ENCODE results near the gene SSX4B.
"Not testable (repeated sequence)": the region's sequence is repeated elsewhere in the genome, so short reads cannot be mapped to it uniquely, and the experiment has no call there.

The SSX4B gene, protein sequence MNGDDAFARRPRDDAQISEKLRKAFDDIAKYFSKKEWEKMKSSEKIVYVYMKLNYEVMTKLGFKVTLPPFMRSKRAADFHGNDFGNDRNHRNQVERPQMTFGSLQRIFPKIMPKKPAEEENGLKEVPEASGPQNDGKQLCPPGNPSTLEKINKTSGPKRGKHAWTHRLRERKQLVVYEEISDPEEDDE

DNA sequence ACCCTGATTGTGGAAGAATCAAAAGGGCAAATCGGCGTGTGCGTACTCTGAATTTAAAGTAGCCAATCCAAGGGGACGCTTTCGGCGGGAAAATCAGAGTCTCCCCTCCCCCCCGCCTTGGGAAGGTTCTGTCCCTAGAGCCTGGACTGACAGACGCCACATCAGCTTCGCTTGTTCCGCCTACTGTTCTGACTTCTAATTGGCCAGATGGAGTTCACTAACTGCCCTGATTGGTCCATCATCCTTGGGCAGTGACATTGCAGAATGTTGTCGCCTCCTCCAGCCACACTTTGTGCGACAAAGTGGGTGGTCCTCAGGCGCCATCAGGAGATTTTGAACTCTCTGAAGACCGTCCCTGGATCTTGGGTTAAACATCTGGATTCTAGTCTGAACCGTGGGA is at the start of gene SSX4B:
TSS of gene SSX4B (minus strand) at position 101 of the 400 bp plus-strand sequence. CDS start 588 bp downstream, outside the sequence.
- not testable (repeated sequence) for DNase-seq

DNA sequence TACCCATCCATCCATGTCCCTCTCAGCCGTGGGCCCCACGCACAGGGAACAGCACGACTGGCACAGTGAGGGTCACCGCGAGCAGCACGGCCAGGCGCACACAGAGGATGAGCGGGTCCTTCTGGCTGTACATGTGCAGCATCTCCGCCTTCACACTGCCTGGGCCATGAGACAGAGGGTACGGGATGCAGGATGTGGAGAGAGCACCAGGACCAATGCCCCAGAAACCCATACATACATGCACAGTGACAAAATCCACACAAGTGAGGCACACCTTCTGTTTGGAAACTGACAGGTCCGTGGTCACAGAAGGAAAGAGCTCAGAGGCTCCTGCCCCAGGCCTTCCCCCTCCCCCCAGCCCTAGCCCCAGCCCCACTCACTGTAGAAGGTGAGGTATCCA is 48.8 kb upstream of the SSX4B start:
- DNase-seq = no peak

GRCh38 chrX:48460031-48460430 is 48.3 kb upstream of the SSX4B start:
- DNase-seq = no peak

DNA sequence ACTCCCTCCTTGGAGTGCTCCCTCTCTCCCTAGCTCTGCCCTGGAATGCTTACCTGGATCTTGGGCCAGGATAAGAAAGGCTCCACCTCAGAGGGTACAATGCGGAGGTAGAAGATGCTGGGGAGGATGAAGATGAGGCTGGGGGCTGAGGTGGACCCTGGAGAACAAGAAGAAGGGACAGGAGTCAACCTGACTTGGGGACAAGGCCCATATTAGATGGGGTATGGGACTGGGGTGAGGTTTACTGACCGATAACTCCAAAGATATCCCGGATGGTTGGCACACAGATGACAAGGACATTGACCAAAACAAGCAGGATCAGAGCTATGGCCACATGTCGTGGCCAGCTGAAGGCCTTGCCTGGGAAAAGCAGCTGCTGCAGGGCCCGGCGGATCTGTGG is 47.7 kb upstream of the SSX4B start:
- DNase-seq = no peak

DNA sequence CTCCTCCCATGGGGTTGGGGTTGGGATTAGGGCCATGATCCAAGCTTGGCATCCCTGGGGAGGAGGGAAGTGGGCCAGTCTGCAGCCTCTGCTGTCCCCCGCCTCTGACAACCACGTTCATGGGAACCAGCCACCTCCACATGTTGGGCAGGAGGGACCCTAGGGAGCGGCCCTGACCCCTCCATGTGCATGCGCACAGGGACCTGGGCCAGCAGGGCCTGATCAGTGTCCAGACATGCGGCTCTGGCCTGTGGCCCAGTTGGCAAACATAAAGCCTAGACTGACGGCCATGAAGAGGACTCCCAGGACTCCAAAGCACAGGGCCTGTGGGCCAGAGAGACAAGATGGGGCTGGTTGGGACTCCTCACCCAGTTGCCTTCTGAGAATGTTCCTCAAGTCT is 47.0 kb upstream of the SSX4B start:
- DNase-seq = no peak

DNA sequence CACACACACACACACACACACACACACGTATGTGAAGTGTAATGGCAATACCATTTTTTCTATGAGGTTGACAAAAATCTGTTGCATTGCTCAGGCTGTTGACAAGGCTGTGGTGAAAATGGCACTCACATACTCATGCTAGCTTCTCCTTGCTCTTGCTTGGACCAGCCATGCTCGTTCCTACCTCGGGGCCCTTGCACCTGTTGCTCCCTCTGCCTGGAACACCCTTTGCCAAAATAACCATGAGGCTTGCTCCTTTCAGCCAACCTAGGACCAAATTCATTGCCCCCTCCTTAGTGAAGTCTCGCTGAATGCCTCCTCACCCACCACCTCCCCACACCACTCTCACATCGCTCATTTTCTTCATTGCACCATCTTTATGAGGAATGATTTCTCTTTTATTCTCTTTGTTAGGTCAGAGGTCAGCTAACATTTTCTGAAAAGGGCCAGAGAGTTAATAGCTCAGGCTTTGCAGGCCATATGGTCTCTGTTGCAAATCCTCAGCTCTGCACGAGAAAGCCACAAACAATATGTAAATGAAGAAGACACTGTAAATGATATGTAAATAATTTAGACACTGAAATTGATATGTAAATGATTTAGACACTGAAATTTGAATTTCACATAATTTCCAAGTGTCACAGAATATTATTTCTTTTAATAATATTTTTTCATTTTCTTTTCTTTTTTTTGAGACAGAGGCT is 45.0 kb upstream of the SSX4B start:
- DNase-seq = no peak

- no peak for DNase-seq
These were observed 39.9 kb upstream of the SSX4B start for GRCh38 chrX:48451708-48452107.

DNA sequence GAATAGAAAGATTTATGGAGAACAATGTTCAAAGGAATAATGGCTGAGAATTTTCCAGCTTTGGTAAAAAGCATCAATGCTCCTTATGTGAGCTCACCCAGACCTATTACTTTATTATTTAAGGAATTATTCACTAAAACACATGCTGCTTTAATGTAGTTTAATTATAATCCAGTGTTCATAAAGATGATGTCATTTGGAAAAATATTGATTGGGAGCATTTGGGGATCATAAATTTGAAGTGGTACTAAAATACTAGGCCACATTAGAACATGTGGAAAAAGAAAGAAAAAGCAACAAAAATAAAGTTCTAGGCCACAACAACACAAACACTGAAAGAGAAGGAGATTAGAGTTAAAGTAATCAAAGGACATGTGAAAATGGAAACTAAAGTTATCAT is 38.3 kb upstream of the SSX4B start:
- no peak for DNase-seq

DNA sequence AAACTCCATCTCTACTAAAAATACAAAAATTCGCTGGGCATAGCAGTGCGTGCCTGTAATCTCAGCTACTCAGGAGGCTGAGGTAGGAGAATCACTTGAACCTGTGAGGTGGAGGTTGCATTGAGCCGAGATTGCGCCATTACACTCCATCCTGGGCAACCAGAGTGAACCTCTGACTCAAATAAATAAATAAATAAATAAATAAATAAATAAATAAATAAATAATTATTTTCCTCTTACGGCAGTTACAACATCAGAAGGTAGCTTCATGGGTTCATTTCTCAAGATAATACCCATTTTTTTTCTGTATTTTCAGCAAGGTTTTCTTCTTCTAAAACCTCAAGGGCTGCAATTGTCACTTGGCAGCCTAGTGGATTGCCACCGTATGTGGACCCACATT is 35.4 kb upstream of the SSX4B start:
- DNase-seq = not testable (repeated sequence)

GRCh38 chrX:48433713-48434112 is 22.0 kb upstream of the SSX4B start:
- DNase-seq = not testable (repeated sequence)

DNA sequence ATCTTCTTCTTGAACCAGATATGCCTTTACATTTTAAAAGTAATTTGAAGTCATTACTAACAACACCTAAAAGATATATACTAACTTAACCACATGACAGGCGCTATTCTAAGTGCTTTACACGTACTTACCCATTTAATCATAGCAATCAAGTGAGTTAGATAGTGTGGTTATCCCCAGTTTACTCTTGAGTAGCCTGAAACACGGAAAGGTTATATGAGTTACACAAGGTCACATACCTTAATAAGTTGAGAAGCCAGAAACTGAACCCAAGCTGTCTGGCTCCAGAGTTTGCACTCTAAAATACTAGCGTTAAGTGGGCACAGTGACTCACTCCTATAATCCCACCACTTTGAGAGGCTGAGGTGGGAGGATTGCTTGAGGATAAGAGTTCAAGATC is 18.4 kb upstream of the SSX4B start:
- not testable (repeated sequence) for DNase-seq

DNA sequence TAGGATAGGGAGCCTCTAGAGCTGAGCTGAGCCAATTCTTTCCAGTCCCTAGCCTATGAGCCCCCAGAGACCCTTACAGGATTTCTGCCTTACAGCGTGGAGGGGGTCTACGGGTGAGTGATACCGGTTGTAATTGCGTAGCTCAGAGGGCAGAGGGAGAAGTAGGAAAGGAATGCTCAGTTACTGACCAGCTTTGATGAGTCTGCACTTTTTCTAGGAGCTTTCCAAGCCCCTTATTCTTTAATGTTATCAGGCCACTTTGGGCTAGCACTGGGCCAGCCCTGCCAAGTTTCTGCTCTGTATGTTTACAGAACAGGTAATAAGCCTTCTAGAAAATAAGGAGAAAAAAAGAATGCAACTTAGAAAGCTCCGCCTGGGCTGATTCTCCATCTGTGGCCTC is 17.8 kb upstream of the SSX4B start:
- not testable (repeated sequence) for DNase-seq

DNA sequence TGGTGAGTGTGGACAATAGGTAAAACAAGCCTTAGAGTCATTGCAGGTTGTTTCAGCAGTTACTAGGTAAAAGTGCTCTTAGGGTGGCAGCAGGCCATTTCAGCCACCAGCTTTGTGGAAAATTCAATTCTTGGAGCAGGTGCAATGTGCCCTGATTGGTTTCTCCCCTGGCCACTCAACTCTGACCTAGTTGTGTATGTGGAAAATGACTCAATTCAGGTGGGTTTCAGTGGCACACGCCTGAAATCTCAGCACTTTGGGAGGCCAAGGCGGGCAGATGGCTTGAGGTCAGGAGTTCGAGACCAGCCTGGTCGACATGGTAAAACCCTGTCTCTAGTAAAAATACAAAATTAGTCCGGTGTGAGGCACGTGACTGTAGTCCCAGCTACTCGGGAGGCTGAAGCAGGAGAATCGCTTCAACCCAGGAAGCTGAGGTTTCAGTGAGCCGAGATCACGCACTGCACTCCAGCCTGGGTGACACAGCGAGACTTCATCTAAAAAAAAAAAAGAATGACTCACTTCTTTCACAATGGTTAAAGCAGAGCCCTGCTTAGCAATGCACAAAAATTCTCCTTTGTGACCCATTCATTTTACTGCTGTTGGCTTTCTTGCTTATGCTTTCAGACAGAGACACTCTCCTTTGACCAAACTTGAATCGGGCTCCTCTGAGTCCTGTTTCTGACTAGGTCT is 15.4 kb upstream of the SSX4B start:
- DNase-seq = not testable (repeated sequence)

- DNase-seq = not testable (repeated sequence)
These were observed 13.9 kb downstream of the SSX4B start for GRCh38 chrX:48397825-48398224.

DNA sequence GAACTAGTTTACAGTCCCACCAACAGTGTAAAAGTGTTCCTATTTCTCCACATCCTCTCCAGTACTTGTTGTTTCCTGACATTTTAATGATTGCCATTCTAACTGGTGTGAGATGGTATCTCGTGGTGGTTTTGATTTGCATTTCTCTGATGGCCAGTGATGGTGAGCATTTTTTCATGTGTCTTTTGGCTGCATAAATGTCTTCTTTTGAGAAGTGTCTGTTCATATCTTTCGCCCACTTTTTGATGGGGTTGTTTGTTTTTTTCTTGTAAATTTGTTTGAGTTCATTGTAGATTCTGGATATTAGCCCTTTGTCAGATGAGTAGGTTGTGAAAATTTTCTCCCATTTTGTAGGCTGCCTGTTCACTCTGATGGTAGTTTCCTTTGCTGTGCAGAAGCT is 14.8 kb downstream of the SSX4B start:
- DNase-seq = not testable (repeated sequence)

GRCh38 chrX:48383239-48383638 is 28.5 kb downstream of the SSX4B start, which contains the start of gene SSX4:
SSX4 (plus strand) TSS chrX:48383539; CDS start chrX:48384054, 515 bp downstream.
- not testable (repeated sequence) for DNase-seq

GRCh38 chrX:48370408-48370807 is 41.4 kb downstream of the SSX4B start:
- not testable (repeated sequence) for DNase-seq

DNA sequence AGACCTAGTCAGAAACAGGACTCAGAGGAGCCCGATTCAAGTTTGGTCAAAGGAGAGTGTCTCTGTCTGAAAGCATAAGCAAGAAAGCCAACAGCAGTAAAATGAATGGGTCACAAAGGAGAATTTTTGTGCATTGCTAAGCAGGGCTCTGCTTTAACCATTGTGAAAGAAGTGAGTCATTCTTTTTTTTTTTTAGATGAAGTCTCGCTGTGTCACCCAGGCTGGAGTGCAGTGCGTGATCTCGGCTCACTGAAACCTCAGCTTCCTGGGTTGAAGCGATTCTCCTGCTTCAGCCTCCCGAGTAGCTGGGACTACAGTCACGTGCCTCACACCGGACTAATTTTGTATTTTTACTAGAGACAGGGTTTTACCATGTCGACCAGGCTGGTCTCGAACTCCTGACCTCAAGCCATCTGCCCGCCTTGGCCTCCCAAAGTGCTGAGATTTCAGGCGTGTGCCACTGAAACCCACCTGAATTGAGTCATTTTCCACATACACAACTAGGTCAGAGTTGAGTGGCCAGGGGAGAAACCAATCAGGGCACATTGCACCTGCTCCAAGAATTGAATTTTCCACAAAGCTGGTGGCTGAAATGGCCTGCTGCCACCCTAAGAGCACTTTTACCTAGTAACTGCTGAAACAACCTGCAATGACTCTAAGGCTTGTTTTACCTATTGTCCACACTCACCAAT is 43.9 kb downstream of the SSX4B start:
- DNase-seq = not testable (repeated sequence)

GRCh38 chrX:48359281-48359680 is 52.5 kb downstream of the SSX4B start:
- not testable (repeated sequence) for DNase-seq

- DNase-seq = no peak
These were observed 54.1 kb downstream of the SSX4B start for GRCh38 chrX:48357681-48358080.

GRCh38 chrX:48356315-48357094 is 55.3 kb downstream of the SSX4B start, which contains the start of gene SSX3:
SSX3 (minus strand) TSS chrX:48356703; CDS start chrX:48355249, 1,454 bp downstream.
- not testable (repeated sequence) for DNase-seq

Measured in stimulated activated CD4-positive, alpha-beta T cell treated with anti-CD3 and anti-CD28 coated beads, Interleukin-4, amount 100 ng/mL, for 4 hours (primary cell).